Measurements from ENCODE around the gene OSER1.
"Not testable (repeated sequence)": the region's sequence is repeated elsewhere in the genome, so short reads cannot be mapped to it uniquely, and the experiment has no call there.

The OSER1 gene

DNA sequence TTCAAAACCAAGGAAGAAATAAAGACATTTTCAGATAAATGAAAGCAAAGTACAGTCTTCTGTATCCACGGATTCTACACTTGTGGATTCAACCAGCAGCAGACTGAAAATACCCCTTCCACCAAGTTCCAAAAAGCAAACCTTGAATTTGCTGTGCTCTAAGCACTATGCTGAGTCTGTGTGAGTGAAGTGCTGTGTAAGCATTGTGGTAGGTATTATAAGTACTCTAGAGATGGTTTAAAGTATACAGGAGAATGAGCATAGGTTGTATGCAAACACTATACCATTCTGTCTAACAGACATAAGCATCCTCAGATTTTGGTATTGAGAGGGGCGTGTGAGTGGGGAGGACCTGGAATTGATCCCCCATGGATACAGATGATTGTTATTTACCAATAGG is 9.6 kb downstream of the OSER1 start:
- Mint-ChIP-seq H3K27me3 (ENCODE audit: low read depth) (no peaks in the 10 kb centered on the region), H3K36me3 (ENCODE audit: low read depth) (peaks cover 63% of the 10 kb centered on the region), H3K4me3 (no peak overlapping the region), H3K27ac (no peak overlapping the region), H3K9me3 (no peaks in the 10 kb centered on the region), H3K4me1 (ENCODE audit: low read depth) (peaks cover 29% of the 10 kb centered on the region)
- no peak for DNase-seq (ENCODE audit: low spot score)

DNA sequence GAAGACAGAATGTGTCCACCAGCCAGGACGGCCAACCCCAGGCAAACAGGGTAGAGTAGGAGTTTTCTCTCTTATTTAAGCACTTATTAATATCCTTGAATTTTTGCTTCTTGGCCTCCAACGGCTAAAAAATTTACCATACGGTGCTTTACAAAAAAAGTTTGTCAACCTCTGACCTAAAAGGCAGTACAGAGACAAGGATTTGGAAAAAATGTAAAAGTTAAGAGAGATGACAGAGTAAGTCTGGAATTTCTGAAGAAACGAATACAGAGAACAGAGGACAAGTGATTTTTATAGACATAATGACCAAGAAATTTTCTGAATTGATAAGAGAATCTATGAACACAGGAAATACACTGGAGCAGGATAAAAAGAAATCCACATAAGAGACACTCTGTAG is 10.2 kb downstream of the OSER1 start:
- Mint-ChIP-seq H3K36me3 (ENCODE audit: low read depth) (peaks cover 62% of the 10 kb centered on the region), H3K27me3 (ENCODE audit: low read depth) (no peaks in the 10 kb centered on the region), H3K27ac (no peak overlapping the region), H3K4me3 (no peak overlapping the region), H3K4me1 (ENCODE audit: low read depth) (peaks cover 32% of the 10 kb centered on the region), H3K9me3 (no peaks in the 10 kb centered on the region)
- DNase-seq (ENCODE audit: low spot score), result no peak

DNA sequence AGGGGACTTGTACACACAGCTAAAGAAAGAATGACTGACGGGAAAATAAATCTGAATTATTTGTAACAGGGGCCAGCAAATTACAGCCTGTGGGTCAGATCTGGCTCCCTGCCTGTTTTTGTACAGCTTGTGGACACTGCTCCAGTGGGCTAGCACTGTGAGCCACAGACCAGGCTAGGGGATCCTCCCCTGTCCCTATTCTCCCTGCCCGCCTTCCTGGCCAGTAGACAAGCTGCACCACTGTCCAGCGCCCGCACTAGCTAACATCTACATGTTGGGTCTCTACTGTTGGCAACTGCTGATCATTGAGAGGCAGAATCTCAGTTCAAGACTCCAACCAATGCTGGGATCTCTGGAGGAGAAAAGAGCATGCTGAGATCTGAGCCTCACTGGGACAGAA is 10.7 kb downstream of the OSER1 start:
- peaks cover 59% of the 10 kb centered on the region for H3K36me3 Mint-ChIP-seq (ENCODE audit: low read depth)
- peak overlapping the region; percentile 82 for H3K4me3 Mint-ChIP-seq
- DNase-seq (ENCODE audit: low spot score), result no peak
- peak overlapping the region; percentile 91 for H3K27ac Mint-ChIP-seq
- no peaks in the 10 kb centered on the region for H3K27me3 Mint-ChIP-seq (ENCODE audit: low read depth)
- H3K9me3 Mint-ChIP-seq, result no peaks in the 10 kb centered on the region
- H3K4me1 Mint-ChIP-seq (ENCODE audit: low read depth), result peaks cover 32% of the 10 kb centered on the region

DNA sequence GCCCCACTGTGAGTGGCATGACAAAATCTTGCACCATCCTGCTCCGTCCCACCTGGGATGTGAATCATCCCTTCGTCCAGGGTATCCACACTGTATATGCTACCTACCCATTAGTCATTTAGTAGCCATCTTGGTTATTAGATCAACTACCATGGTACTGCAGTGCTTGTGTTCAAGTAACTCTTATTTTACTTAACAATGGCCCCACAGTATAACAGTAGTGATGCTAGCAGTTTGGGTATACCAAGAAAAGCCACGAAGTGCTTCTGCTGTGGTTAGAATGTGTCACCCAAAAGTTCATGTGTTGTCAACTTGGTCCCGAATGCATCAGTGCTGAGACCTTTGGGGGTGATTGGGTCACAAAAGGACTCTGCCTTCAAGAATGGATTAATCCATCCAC is 11.7 kb downstream of the OSER1 start:
- Mint-ChIP-seq H3K36me3 (ENCODE audit: low read depth) (peaks cover 58% of the 10 kb centered on the region), H3K4me1 (ENCODE audit: low read depth) (peaks cover 30% of the 10 kb centered on the region), H3K27ac (peak overlapping the region; percentile 91), H3K4me3 (peak overlapping the region; percentile 82), H3K9me3 (no peaks in the 10 kb centered on the region), H3K27me3 (ENCODE audit: low read depth) (no peaks in the 10 kb centered on the region)
- peak; percentile 65 for DNase-seq (ENCODE audit: low spot score)

DNA sequence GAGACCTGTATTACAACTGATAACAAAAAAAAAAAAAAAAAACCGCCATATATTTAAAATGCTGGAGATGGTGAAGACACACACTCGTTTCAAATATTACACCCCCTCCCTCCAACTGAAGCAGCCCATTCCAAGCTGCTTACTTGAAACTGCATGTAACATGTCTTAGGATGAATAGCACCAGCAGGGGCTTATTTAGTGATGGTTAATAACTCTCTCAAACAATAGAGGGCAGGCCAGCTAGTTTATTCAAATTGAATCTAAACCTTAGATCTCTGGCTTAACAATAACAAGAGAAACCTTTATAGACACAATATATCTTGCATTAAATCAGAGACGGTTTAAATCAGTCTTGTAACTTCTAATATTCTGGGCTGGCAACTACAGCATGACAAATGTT is 14.3 kb downstream of the OSER1 start:
- Mint-ChIP-seq H3K4me1 (ENCODE audit: low read depth) (peaks cover 28% of the 10 kb centered on the region), H3K9me3 (no peaks in the 10 kb centered on the region), H3K36me3 (ENCODE audit: low read depth) (peaks cover 45% of the 10 kb centered on the region), H3K27me3 (ENCODE audit: low read depth) (peaks cover 12% of the 10 kb centered on the region), H3K4me3 (no peak overlapping the region), H3K27ac (no peak overlapping the region)
- no peak for DNase-seq (ENCODE audit: low spot score)

DNA sequence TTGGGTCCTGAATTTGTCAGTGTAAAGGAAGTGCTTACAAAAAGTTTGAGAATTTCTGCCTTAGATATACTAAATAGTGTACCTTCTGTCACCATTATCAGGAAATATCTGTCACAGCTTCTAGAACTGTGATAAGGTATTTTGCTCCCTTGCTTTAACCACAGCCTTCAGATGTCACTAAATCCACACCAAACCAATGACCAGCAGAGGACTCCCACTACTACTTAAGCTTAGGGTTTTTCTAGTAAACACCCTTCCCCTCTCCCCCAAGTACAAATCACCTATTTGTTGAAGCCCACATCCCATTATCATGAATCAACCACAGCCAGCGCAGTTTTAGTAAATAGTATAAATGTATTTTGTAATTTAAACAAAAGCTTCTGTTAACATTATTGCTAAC is 15.0 kb downstream of the OSER1 start:
- Mint-ChIP-seq H3K36me3 (ENCODE audit: low read depth) (peaks cover 38% of the 10 kb centered on the region), H3K4me1 (ENCODE audit: low read depth) (peaks cover 26% of the 10 kb centered on the region), H3K27me3 (ENCODE audit: low read depth) (peaks cover 12% of the 10 kb centered on the region), H3K27ac (no peak overlapping the region), H3K4me3 (no peak overlapping the region), H3K9me3 (no peaks in the 10 kb centered on the region)
- DNase-seq (ENCODE audit: low spot score), result no peak

DNA sequence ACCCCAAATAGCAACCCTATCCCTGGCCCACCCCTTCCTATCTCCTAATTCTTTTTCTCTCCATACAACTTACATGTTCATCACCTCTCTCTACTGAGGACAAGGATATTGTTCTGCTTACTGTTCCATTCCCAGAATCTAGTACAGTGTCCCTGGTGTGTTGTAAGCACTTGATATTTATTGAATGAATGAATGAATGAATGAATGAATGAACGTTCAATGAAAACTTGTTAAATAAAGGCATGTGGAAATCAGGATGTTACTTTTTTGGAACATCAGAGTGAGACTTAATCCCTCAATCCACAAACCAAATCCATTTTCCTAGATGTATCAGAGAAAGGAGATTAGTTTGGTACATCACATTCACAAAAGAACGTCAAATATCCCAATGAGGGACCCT is 16.8 kb downstream of the OSER1 start:
- peaks cover 9% of the 10 kb centered on the region for H3K4me1 Mint-ChIP-seq (ENCODE audit: low read depth)
- peaks cover 22% of the 10 kb centered on the region for H3K27me3 Mint-ChIP-seq (ENCODE audit: low read depth)
- no peak for DNase-seq (ENCODE audit: low spot score)
- H3K36me3 Mint-ChIP-seq (ENCODE audit: low read depth), result peaks cover 21% of the 10 kb centered on the region
- no peaks in the 10 kb centered on the region for H3K9me3 Mint-ChIP-seq
- H3K4me3 Mint-ChIP-seq, result no peak overlapping the region
- H3K27ac Mint-ChIP-seq, result no peak overlapping the region

DNA sequence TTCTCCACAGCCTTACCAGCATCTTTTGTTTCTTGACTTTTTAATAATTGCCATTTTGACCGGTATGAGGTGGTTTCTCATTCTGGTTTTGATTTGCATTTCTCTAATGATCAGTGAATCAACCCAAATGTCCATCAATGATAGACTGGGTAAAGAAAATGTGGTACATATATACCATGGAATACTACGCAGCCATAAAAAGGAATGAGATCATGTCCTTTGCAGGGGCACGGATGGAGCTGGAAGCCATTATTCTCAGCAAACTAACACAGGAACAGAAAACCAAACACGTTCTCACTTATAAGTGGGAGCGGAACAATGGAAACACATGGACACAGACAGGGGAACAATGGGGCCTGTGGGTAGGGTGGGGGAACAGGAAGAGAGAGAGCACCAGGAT is 18.9 kb downstream of the OSER1 start:
- not testable (repeated sequence) for H3K36me3 Mint-ChIP-seq (ENCODE audit: low read depth); H3K9me3 Mint-ChIP-seq; H3K4me3 Mint-ChIP-seq; H3K27ac Mint-ChIP-seq; DNase-seq (ENCODE audit: low spot score); H3K4me1 Mint-ChIP-seq (ENCODE audit: low read depth)
- peaks cover 41% of the 10 kb centered on the region for H3K27me3 Mint-ChIP-seq (ENCODE audit: low read depth)

DNA sequence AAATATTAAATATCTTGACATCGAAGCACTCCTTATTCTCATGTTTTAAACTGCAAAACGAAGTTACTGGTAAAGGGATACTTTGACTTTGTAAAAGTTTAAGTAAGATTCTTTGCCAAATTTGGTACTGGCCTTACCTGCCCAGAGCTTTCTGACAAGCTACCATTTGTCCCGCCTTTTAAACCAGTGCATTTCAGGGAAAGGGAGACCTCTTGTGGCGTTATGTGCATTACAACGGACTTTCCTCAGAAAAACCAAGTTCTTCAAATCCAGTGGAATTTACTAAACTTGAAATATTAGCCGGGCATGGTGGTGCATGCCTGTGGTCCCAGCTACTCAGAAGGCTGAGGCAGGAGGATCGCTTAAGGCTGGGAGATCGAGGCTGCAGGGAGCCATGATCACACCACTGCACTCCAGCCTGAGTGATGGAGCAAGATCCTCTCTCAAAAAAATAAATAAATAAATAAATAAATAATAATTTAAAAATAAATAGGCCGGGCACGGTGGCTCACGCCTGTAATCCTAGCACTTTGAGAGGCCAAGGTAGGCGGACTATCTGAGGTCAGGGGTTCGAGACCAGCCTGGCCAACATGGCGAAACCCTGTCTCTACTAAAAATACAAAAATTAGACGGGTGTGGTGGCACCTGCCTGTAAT is 20.2 kb downstream of the OSER1 start:
- DNase-seq (ENCODE audit: low spot score), result peak; percentile 21
- H3K27ac Mint-ChIP-seq; H3K9me3 Mint-ChIP-seq; H3K36me3 Mint-ChIP-seq (ENCODE audit: low read depth); H3K4me3 Mint-ChIP-seq; H3K4me1 Mint-ChIP-seq (ENCODE audit: low read depth): not testable (repeated sequence)
- H3K27me3 Mint-ChIP-seq (ENCODE audit: low read depth), result peaks cover 54% of the 10 kb centered on the region

DNA sequence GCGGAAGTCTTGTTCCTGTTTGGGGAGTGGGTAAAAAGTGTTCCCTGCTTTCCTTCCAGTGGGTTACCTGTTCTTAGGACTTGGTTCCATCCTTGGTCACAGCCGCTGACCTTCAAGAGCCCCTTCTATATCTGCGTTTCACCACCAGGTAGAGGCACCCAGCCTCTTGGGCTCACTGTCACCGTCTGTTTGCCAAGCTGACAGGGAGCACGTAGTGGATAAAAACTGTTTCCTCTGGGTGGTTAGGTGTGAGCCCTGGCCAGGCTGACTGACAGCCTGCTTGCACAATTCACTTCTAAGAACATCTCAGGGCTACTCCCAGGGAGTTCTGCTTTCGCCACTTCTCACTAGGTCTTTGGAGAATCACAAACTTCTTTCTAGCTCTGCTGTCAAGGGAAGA is 21.8 kb downstream of the OSER1 start:
- peaks cover 61% of the 10 kb centered on the region for H3K27me3 Mint-ChIP-seq (ENCODE audit: low read depth)
- peaks cover 4% of the 10 kb centered on the region for H3K4me1 Mint-ChIP-seq (ENCODE audit: low read depth)
- no peaks in the 10 kb centered on the region for H3K9me3 Mint-ChIP-seq
- no peak for DNase-seq (ENCODE audit: low spot score)
- H3K4me3 Mint-ChIP-seq, result no peak overlapping the region
- no peaks in the 10 kb centered on the region for H3K36me3 Mint-ChIP-seq (ENCODE audit: low read depth)
- H3K27ac Mint-ChIP-seq, result no peak overlapping the region

DNA sequence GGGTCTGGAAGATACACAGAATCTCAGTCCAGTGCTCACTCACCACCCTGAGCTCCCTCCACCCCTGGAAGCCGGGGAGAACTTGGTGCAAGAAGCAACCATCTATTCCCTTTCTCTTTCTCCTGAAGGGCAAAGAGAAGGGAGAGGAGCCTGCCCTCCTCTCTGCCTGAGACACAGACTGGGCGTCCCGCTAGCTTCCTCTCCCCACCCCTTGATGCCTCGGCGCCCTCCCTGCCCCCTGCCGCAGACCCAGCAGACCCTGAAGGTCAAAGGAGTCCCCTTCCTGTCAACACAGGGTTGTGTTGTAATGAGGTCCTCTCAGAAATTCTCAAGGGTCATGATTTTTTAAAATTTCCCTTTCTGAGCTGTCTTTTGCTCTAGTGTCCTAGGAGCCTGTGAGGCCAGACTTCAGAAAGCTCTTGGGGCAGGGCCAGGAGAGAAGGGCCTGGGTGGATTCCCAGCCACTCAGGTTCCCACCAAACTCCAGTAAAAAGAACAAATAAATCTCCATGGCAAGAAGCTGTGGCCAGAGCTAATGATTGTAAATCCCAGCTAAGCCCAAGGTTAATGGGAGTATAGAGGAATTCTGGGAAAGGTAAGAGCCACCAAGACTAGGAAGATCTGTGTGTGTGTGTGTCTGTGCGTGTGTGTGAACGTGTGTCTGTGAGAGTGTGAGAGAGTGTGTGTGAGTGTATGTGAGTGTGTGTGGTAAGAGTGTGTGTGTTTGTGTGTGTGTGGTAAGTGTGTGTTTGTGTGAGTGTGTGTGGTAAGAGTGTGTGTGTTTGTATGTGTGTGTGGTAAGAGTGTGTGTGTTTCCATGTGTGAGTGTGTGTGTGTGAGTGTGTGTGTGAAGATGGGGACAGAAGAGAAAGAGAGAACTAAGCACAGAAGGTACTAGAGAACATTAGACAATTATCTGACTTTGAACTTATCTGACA is 22.5 kb downstream of the OSER1 start:
- no peak for DNase-seq (ENCODE audit: low spot score)
- no peaks in the 10 kb centered on the region for H3K36me3 Mint-ChIP-seq (ENCODE audit: low read depth)
- H3K27me3 Mint-ChIP-seq (ENCODE audit: low read depth), result peaks cover 57% of the 10 kb centered on the region
- H3K4me3 Mint-ChIP-seq, result peak overlapping the region; percentile 6
- no peak overlapping the region for H3K27ac Mint-ChIP-seq
- no peaks in the 10 kb centered on the region for H3K9me3 Mint-ChIP-seq
- peaks cover 4% of the 10 kb centered on the region for H3K4me1 Mint-ChIP-seq (ENCODE audit: low read depth)

DNA sequence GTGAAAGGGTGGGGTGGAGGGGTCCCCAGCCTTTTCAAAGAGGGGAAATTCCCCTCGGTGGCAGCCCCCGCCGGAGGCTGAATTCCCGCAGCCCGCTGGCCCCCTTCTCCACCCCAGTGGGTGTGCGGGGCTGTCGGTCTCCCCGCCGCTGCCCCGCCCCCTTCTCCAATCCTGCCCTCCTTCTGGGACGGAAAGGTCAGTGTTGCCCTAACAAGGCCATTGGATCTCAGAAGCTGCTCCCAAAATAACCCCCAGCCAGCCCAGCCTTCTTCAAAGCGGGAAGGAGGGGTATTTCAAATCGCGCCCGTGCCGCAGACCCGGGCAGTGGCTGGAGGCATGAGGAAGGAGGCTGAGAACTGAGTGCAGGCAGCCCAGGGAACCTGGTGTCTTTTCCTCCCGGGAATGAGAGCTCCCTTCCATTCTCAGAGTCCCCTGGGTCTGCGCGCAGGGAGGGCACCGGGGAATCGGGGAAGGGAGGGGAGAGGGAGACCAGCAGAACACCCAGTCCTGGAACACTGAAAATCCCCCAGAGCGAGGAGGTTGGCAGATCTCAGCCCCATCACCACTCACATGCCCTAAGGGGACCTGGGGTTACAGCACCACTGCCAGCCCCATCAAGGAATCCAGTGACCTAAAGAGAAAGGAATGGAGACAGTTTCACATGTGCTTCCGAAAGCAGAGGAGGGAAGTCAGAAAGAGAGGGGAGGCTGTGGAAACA is 23.4 kb downstream of the OSER1 start, which contains the start of gene JPH2:
Gene JPH2 (minus strand): TSS at position 135 of the 718 bp plus-strand sequence. CDS start 483 bp downstream, outside the sequence.
- Mint-ChIP-seq H3K27me3 (ENCODE audit: low read depth) (peaks cover 58% of the 10 kb centered on the region), H3K4me3 (peak within 1 kb of the TSS; percentile 6), H3K4me1 (ENCODE audit: low read depth) (peaks cover 4% of the 10 kb centered on the region), H3K27ac (no peak within 1 kb of the TSS), H3K36me3 (ENCODE audit: low read depth) (no peaks in the 10 kb centered on the region), H3K9me3 (no peaks in the 10 kb centered on the region)
- no peak for DNase-seq (ENCODE audit: low spot score)

DNA sequence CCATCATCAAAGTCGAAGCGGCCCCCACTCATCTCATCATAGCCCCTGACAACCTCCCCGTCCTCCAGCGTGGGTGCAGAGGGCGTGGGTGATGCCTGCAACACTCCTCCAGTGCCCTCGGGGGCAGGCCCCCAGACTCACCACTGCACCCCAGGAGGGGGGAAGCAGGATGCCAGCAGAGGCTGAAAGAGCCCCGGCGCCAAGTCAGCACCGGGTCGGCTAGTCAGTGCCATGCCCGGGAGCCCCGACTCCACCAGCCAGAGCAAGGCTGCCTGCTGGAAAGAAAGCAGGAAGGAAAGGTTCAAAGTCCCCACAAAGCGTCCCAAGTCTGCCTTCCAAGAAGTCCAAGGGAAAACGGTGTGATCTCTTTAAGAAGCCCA is 23.9 kb downstream of the OSER1 start:
- Mint-ChIP-seq H3K27me3 (ENCODE audit: low read depth) (peaks cover 61% of the 10 kb centered on the region), H3K27ac (no peak overlapping the region), H3K4me3 (no peak overlapping the region)

DNA sequence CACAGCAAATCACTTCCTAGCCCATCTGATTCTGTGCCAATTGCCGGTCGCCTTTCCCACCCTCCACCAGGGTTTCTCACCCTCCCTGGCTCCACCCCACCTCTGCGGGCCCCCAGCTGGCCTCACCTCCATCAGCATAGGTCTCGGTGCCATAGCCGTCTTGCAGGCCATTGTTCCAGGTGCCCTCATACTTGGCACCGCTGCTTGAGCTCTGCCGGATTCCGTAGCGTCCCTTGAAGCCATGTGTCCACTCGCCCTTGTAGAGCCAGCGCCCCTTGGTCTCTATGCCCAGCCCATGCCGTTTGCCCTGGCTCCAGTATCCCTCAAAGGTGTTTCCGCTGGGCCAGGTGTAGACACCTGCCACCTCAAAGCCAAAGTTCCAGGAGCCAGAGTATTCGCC is 24.4 kb downstream of the OSER1 start:
- no peak overlapping the region for H3K27ac Mint-ChIP-seq
- peaks cover 65% of the 10 kb centered on the region for H3K27me3 Mint-ChIP-seq (ENCODE audit: low read depth)
- DNase-seq (ENCODE audit: low spot score), result no peak
- peaks cover 4% of the 10 kb centered on the region for H3K4me1 Mint-ChIP-seq (ENCODE audit: low read depth)
- H3K9me3 Mint-ChIP-seq, result no peaks in the 10 kb centered on the region
- H3K4me3 Mint-ChIP-seq, result no peak overlapping the region
- H3K36me3 Mint-ChIP-seq (ENCODE audit: low read depth), result no peaks in the 10 kb centered on the region

More for the DNA sequence above, 23.9 kb downstream of the OSER1 start:
- DNase-seq (ENCODE audit: low spot score), result no peak
- peaks cover 4% of the 10 kb centered on the region for H3K4me1 Mint-ChIP-seq (ENCODE audit: low read depth)
- no peaks in the 10 kb centered on the region for H3K36me3 Mint-ChIP-seq (ENCODE audit: low read depth)
- H3K9me3 Mint-ChIP-seq, result no peaks in the 10 kb centered on the region
